Skeletal muscle cell (primary cell): ENCODE measurements around the gene CDX2.

ENCODE experiments used
- DNase-seq: peaks from one replicate; pipeline ENCODE4 v3.0.0-alpha.2; 2010; ENCODE audit warnings: low read depth
- H3K4me3 ChIP-seq: 2 replicates; pipeline ENCODE4 v1.5.1; 2011; ENCODE audit warnings: low read depth, mild to moderate bottlenecking, control low read depth, low read length, moderate library complexity

The CDX2 gene

GRCh38 chr13:27920677-27921420 lies 48.3 kb downstream of the CDX2 start:
- no peak for DNase-seq
- peak overlapping the region; percentile 20 for H3K4me3 ChIP-seq

- H3K4me3 ChIP-seq, result peak within 1 kb of the TSS; percentile 20
- DNase-seq, result no peak
Measured at GRCh38 chr13:27919934-27920676, 49.0 kb downstream of the CDX2 start, which contains the start of gene PDX1. TSS of gene PDX1 (plus strand) at chr13:27920000. CDS start at chr13:27920139, 139 bp downstream.

- peak overlapping the region; percentile 17 for H3K4me3 ChIP-seq
- DNase-seq, result no peak
Measured at GRCh38 chr13:27919659-27919933, 49.5 kb downstream of the CDX2 start.

- H3K4me3 ChIP-seq, result no peak overlapping the region
- no peak for DNase-seq
Measured at GRCh38 chr13:27918918-27919658, 50.0 kb downstream of the CDX2 start.

GRCh38 chr13:27918041-27918917 lies 50.8 kb downstream of the CDX2 start:
- no peak for DNase-seq
- H3K4me3 ChIP-seq, result no peak overlapping the region

- DNase-seq, result no peak
- H3K4me3 ChIP-seq, result no peak overlapping the region
Measured at GRCh38 chr13:27917121-27917947, 51.8 kb downstream of the CDX2 start.

GRCh38 chr13:27915301-27916207 lies 53.6 kb downstream of the CDX2 start:
- H3K4me3 ChIP-seq, result no peak overlapping the region

GRCh38 chr13:27913160-27913559 lies 56.0 kb downstream of the CDX2 start:
- no peak for DNase-seq
- H3K4me3 ChIP-seq, result no peak overlapping the region

More at GRCh38 chr13:27915301-27916207, 53.6 kb downstream of the CDX2 start:
- no peak for DNase-seq

- DNase-seq, result no peak
- no peak overlapping the region for H3K4me3 ChIP-seq
Measured at GRCh38 chr13:27911521-27911920, 57.6 kb downstream of the CDX2 start.
